GM12891 (cell line): ENCODE measurements around the gene LYPD6.
"Not testable (repeated sequence)": the region's sequence is repeated elsewhere in the genome, so short reads cannot be mapped to it uniquely, and the experiment has no call there.

Experiments used
- DNase-seq: peaks from one replicate; pipeline ENCODE4 v3.0.0; 2011; ENCODE audit warnings: low spot score; ENCODE audit not compliant: insufficient read length
- FAIRE-seq: peaks from 2 replicates; lab custom pipeline; 2011; peaks lifted over from hg19 to GRCh38; lab: Jason Lieb, UNC
- PAX5 ChIP-seq: IDR thresholded peaks from 2 replicates; pipeline ENCODE4 v1.6.1; 2011; ENCODE audit warnings: low read length, moderate library complexity, mild to moderate bottlenecking; ENCODE audit not compliant: insufficient read depth, severe bottlenecking
- POLR2A ChIP-seq: IDR thresholded peaks from 2 replicates; pipeline ENCODE4 v1.6.1; 2011; ENCODE audit warnings: low read depth, low read length, control low read depth
- POLR2AphosphoS5 ChIP-seq: IDR thresholded peaks from 2 replicates; pipeline ENCODE4 v1.6.1; 2011; ENCODE audit warnings: low read depth, low read length, control low read depth
- POU2F2 ChIP-seq: IDR thresholded peaks from 2 replicates; pipeline ENCODE4 v1.6.1; 2011; ENCODE audit warnings: low read depth, mild to moderate bottlenecking, control low read depth, low read length, moderate library complexity
- SPI1 ChIP-seq: IDR thresholded peaks from 2 replicates; pipeline ENCODE4 v1.6.1; 2011; ENCODE audit warnings: low read depth, low read length, control low read depth
- TAF1 ChIP-seq: IDR thresholded peaks from 2 replicates; pipeline ENCODE4 v1.6.1; 2011; ENCODE audit warnings: low read depth, low read length, control low read depth

LYPD6 gene

GRCh38 chr2:149314687-149315086 lies 15.7 kb upstream of the LYPD6 start:
- TF ChIP-seq SPI1 (no peak), PAX5 (no peak), POLR2AphosphoS5 (no peak), POU2F2 (no peak), POLR2A (no peak), TAF1 (no peak)
- FAIRE-seq (no peak), DNase-seq (no peak)

GRCh38 chr2:149315461-149315860 lies 14.9 kb upstream of the LYPD6 start:
- TF ChIP-seq POLR2A (no peak), PAX5 (no peak), TAF1 (no peak), SPI1 (no peak), POLR2AphosphoS5 (no peak), POU2F2 (no peak)
- DNase-seq (no peak), FAIRE-seq (no peak)

- not testable (repeated sequence) for DNase-seq, FAIRE-seq
Observed at GRCh38 chr2:149318566-149318965, 11.8 kb upstream of the LYPD6 start.

GRCh38 chr2:149320362-149320761 lies 10.0 kb upstream of the LYPD6 start:
- TF ChIP-seq PAX5: no peak
- no peak for TF ChIP-seq SPI1
- TF ChIP-seq POU2F2: no peak
- no peak for TF ChIP-seq TAF1
- TF ChIP-seq POLR2A: no peak
- TF ChIP-seq POLR2AphosphoS5: no peak
- FAIRE-seq (no peak), DNase-seq (no peak)

GRCh38 chr2:149329068-149329467 lies 1.3 kb upstream of the LYPD6 start:
- DNase-seq: no peak
- TF ChIP-seq POU2F2: no peak
- no peak for FAIRE-seq

- peak; percentile 17 for DNase-seq
- peak; percentile 5 for FAIRE-seq
- no peak for TF ChIP-seq POU2F2
- TF ChIP-seq SPI1: no peak
- no peak for TF ChIP-seq POLR2AphosphoS5
- TF ChIP-seq TAF1: no peak
- no peak for TF ChIP-seq POLR2A
Observed at GRCh38 chr2:149329489-149330126, 779 bp upstream of the LYPD6 start.

GRCh38 chr2:149331023-149331400 lies 625 bp downstream of the LYPD6 start:
- DNase-seq: no peak
- no peak for TF ChIP-seq POU2F2
- FAIRE-seq: no peak

GRCh38 chr2:149332364-149332763 lies 2.0 kb downstream of the LYPD6 start:
- TF ChIP-seq SPI1: no peak
- no peak for TF ChIP-seq POLR2A
- no peak for TF ChIP-seq POLR2AphosphoS5
- TF ChIP-seq TAF1: no peak
- TF ChIP-seq POU2F2: no peak
- no peak for TF ChIP-seq PAX5
- no peak for FAIRE-seq

GRCh38 chr2:149333636-149334035 lies 3.2 kb downstream of the LYPD6 start:
- no peak for FAIRE-seq
- TF ChIP-seq POLR2A: no peak

More at GRCh38 chr2:149332364-149332763, 2.0 kb downstream of the LYPD6 start:
- DNase-seq: no peak

GRCh38 chr2:149334156-149334555 lies 3.8 kb downstream of the LYPD6 start:
- TF ChIP-seq TAF1 (no peak), PAX5 (no peak), POLR2AphosphoS5 (no peak), POLR2A (no peak), POU2F2 (no peak), SPI1 (no peak)
- FAIRE-seq: no peak
- DNase-seq: no peak

More at GRCh38 chr2:149333636-149334035, 3.2 kb downstream of the LYPD6 start:
- DNase-seq: no peak

GRCh38 chr2:149339324-149339723 lies 8.9 kb downstream of the LYPD6 start:
- TF ChIP-seq POLR2AphosphoS5: no peak
- no peak for TF ChIP-seq PAX5
- no peak for TF ChIP-seq POU2F2
- no peak for TF ChIP-seq SPI1
- TF ChIP-seq TAF1: no peak
- TF ChIP-seq POLR2A: no peak
- FAIRE-seq: no peak
- DNase-seq: no peak
